NCI-H345 treated with DMSO at 0.1 percent for 48 hours (cell line): ENCODE results near the gene FRMD4A.

Experiments used
- DNase-seq: peaks from one replicate; lab custom pipeline; 2025; ENCODE audit not compliant: unreplicated experiment; lab: John Stamatoyannopoulos, UW

FRMD4A gene

DNA sequence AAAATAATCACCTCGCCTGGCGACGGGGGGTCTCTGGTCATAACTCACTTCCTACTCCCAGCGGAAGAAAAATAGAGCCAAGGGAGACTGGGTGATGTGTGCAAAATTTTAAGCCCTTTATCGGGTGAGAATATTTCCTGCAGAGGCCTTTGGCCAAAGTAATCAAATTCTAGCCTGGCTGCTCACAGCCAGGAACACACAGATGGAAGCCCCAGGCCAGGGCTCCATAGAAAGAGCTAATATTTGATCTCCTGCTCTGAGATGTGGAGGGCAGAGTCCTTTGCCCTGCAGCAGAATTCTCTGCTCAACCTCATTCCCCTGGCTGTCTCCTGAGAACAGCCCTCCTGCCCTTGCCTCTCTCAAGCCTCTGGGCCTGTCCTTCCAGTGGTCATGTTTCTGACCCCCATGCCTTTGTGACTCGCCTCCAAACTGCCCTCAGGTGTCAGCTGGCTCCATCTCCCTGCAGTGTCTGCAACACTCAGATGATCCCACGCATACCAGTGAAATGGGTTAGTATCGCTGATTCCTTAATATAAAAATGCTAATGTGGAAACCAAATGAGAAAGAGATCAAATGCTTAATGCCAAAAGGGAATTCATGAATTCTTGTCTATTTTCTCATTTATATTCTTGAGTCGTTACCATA lies 34.5 kb downstream of the FRMD4A start:
- DNase-seq = no peak

DNA sequence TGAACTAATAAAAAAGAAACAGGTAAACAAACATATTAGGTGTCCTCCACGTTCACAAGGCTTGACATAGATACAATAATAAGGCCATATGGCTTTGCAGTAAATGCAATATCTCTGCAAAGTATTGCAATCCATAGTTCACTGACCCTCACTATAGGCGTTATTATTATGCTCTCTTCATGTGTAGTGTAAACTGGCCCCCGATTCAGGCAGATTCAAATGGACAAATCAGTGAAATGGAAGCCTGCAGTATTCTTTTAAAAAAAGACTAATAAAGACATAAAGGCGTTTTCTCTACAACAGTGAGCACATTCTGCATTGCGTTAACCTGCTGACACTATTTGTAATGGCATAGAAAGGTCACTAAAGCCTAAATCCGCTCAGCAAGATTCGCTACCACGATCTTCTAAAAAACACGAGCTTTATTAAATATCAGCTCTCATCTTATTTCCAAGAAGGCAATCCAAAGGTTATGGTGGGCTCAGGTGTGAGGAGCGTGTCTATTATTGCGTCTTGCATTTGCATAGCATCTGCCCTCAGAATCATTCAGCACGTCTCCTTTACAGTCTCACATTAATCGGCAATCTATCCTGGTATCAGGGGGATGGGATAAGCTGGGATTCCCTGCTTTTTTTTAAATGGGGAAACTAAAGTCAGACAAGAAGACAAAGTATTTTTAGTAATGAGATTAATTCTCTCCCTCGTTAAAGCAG lies 36.2 kb downstream of the FRMD4A start:
- no peak for DNase-seq

DNA sequence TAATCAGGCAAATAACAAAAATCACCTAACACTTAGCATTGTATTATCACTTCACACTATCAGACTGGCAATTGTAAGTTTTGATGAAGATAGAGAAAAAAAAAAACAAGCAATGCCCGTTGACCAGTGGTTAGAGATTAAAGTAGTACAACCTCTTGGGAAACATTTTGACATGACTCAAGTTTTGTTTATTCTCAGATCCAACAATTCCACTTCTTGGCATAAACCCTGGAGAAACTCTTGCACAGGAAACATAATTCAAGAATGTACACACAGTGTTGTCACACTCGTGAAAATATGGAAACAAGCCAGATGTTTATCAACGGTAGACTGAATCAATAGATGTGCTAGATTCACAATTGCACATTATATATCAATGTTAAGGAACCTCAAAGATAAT lies 37.2 kb downstream of the FRMD4A start:
- DNase-seq = no peak

DNA sequence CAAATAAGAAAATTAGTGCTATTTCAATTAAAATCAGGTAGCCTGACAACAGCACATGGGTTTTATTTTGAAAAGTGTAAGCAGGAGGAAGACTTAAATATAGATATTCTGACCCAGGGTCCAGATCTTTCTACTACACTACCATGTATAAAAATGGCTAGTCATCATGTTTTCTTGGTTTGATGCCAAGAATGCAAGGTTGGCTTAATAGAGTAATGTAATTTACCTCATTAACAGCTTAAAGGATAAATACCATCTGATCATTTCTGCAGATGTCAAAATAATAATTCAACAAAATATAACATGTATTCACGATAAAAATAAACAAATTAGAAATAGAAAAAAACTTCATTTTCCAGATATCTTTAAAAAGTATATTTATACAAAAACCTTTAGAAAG lies 39.4 kb downstream of the FRMD4A start:
- DNase-seq = no peak

DNA sequence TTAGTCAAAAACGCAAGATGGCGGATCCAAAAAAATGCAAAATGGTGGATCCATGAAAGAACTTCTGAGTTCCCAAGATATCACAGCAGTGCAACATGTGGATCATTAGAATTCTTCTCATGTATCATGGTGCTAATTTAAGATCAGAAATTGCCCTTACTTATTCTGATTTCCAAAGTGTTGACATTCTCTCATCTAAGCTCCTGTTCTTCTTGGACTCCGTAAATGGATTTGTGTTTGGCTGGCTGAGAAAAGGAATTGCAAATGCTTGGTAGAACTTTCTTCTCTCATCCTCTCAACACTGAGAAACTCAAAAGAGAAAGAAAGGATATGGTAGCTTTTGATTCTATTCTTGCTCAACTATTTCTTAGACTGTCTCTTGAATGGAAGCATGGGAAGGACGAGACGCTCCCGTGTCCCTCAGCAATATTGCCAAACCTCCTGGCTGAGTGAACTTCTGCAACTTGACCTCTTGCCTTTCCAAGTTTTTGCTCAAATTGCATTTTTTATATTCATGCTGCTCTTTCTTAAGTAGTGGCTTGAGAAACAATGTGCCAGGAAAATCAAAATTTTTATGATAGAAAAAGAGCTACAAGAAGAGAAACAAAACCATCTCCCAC lies 44.7 kb downstream of the FRMD4A start:
- no peak for DNase-seq

DNA sequence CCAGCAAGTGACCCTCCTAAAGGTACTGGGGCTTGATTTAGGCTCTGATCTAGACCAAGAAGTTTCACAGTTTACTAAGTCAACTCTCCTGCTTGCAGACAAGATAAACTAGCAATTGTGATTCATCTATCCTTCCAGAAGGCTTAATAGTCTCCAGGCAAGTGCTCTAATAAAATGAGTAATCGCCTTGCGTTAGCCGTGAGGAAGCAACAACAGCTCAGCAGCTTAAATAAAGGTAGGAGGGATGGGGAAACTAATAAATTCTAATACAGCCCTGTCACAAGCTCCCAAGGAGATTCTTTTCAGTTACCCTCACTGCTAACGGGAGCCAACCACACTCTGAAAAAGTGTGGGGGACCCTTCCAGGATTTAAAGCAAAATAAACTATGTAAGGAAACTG lies 48.4 kb downstream of the FRMD4A start:
- DNase-seq = no peak

DNA sequence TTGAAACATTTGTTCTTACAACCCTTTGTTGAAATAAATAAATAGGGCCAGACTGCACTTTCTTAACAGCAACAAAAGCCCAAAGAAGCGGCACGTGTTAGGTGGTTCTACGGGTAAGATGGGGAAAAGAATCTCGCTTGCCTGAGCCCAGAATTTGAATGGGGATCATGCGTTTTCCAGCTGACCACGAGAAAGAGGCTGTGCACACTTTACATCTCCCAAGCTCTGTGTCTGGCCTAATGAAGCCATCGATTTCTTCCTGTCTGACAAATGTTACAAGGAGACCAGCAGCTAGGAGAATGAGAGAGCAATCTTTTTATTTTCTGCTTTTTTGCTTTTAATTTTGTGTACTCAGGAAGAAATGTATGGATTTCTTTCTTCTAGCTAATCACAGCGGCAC lies 52.2 kb downstream of the FRMD4A start:
- no peak for DNase-seq

DNA sequence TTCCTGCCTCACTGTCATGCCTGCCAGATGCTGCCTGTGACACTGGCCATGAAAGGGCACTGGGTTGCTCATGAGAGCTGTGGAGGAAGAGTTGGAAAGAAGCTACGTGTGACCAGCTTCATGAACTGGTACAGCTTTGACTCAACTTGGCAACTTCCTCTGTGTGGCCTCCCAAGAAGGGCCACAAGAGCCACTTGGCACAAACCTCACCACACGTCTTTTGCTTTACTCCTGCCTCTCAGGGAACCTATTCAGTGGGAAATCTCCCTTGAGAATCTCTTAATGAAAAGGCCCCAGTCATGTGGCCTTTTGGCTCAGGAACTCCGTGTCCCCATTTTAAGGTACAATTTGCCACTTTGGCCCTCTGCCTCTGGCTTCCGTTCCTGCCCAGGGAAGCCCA lies 54.5 kb downstream of the FRMD4A start:
- DNase-seq = no peak

DNA sequence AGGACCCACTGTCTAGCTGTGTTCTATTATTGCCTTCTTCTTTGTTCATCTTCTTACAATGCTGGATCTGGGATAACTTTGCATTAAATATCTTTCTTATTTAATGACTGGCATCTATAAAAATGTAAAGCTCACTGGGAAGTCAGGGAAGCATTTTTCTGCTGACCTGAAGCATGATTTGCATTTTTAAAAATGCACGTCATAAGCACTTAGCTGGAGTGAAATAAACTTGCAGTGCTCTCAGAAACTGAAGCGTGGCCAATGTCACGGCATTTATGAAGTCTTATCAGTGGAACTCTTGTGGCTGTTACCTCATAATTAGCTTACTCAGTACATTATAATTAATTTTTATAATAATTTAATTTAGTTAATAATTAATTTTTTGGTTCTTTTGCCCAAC lies 59.1 kb downstream of the FRMD4A start:
- no peak for DNase-seq

DNA sequence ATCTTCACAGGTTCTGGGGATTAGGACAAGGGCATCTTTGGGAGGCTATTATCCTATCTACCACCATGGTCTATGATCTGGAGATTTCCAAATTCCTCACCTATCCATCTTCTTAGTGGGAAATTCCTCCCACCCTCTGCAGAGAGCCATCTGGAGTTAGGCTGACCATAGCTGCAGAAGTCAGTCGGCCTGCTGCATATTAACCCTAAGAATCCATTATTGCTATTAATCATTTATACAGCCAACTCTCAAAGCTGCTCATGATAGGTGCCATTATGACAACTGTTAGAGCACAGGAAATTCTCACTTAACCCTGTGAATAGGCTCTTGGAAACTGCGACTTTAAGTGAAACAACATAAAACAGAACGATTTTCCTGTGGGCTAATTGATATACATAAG lies 60.4 kb downstream of the FRMD4A start:
- no peak for DNase-seq

DNA sequence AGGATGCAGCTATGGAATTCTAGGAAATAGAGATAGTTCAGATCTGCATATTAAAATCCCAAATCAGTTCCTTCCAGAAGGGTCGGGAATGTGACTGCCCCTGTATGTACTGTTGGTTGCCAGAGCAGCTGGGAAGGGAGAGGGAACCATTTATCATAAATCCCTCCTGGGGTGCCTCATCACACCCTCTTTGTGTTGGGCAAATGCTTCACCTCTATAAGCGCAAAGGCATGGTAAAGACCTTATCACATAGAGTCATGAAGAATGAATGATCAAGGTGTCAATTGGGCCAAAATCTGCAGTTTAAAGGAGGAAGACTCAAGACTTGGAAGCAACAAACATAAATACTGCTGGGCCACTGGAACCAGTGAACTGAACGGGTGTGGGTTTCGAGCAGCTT lies 65.0 kb downstream of the FRMD4A start:
- no peak for DNase-seq

DNA sequence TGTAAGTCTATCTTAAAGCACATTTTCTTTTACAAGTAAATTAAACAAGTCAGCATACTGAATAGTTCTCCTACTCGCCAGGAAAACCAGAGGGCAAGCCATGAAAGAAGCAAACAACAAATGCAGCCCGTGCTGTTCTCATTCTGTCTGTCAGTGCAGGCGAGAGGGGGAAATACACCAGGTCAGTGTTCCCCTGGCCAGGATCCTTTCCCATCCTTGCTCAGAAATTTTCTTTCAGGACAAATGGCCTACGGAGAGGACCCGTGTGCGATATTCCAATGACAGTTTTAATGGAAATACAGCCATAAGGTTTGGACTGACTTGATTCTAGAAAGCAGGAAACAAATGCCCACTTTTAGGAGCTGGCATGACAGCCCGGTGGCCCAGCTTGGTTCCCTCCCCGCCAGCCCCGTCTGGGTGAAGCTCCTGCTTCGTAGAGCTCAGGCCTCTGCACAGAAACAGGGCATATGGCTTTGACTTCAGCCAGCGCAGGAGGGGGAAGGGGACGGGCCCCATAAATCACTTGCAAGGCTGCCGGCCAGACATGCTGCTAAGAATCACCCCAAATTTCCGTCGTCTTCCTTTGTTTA lies 67.8 kb downstream of the FRMD4A start:
- DNase-seq = no peak

DNA sequence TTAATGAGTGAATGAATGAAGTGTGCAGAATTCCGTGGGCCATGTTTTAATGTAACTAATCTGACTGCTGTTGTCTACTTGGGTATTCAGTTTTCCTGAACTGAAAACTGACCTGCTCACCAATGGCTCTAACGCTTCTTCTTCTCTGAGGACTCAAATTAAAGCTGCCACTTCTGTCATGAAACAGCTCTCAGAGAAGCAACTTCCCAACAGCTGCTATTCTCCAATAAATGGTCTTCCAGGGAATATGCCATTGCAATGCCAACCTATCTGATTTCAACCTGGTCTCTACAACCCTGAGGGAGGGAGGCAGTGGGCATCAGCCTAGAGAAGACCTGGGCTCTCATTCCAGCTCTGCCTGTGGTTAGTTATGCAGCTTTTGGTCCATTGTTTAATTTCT lies 69.4 kb downstream of the FRMD4A start:
- DNase-seq = no peak

DNA sequence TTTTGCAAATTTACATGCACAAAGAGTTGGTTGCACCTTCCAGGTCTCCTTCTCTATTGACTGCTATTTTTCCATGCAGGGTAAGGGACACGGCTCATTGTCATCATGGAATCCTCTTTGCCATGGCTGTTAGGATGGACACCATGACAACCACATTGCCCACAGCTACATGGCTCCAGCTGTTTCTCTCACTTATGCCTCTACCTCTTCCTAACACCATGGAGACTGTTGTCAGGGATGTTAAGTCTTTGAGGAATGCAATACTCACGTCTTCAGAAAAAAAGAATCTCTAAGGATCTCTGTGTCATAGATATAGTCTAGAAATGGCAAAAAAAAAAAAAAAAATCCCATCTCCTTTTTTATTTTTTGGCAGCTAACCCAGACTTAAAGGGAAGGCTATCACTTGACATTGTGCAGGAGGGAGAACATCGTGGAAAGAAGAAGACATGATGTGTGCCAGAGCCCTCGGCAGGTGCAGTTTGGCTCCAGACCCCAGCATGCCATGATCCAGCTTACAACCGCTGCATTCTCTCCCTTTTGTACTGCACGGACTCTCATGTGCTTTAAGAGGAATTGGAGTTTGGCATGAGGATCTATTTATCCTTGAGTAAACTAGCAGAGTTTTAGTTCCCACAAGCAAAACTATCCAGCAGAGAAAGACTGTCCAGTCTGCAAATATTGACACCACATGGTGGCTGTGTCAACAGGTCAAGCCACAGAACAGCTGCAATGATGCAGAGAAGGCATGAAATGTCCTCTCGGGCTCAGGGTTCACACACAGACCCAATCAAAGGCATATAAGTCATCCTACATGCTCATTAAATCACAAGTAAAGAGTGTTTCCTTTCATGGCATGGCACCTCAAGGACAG lies 70.8 kb downstream of the FRMD4A start:
- DNase-seq = no peak

DNA sequence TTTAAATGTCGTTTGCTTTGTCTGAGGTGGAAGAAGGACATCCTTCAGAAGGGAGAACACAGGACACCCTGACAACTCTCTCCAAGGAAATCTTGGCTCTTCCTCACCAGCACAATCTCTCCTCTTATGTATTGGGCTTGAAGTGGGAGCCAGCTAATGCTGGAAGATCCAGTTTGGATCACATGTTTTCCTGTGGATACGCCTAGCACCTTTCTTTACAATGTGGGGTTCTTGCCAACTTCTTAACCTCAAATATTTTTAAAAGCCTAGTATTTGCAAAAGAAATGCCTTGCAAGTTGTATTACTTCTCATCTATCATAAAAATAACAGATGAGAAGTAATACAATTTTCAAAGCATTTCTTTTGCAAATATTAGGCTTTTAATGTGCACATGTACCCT lies 76.4 kb downstream of the FRMD4A start:
- DNase-seq = no peak

DNA sequence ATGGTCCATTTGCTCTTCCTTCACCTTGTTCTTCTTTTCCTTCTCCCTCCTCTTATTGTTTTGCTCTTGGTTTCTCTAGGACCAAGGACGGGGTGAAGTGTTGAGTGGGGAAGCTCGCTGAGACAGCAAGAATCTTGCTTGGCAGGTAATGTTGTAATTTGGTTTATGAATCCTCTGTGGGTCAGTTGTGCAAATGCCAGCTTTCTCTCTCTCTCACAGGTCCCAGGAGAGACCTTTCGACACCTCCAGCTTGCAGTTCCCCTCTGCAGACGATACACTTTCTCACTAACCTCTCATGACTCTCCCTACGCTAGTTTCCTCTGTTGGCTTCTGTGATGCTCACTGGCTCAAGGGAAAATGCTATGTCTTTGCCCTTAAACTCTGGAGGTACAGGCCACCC lies 77.0 kb downstream of the FRMD4A start:
- no peak for DNase-seq

DNA sequence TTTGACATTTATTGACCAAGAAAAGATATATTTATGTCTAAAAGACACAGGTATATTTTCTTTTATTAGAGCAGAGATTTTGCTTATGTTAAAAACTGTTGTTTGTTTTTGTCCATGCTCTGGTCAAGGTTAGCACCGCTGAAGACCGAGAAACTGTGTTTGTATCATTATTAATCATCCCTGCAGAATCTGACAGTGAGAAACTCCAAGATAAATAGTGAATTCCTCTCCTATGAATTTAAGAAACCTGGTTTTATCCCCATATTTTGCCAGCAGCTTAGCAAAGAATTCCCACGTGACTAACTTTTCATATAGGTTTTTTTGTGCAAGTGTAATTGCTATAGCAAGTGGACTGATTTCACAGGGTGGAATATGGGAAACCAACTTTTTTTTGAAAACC lies 77.6 kb downstream of the FRMD4A start:
- no peak for DNase-seq

DNA sequence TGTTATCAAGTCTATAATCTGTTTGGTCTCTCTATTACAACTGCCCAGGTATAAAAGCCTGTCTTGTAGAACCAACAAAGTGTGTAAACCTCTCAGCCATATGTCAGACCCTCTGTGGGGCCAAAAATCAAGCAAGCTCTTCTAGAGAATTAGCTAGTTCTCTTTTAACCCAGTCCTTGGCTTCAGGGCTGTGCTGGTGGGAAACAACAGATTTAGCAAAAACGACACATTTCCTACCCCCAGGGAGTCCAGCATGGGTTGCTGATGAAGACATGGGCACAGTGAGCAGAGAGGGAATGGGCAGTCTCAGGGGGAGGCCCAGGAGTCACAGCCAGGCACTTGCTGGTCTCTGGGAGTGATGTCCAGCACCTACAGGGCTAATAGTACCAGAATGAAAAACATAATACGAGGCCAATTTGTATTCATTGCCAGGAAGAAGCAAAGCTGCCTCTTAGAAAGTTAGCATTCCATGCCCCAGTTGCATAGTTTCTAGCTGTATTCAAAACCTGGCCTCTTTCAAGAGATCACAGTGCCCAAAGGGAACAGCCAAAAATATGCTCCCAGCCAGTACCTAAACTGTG lies 80.1 kb downstream of the FRMD4A start:
- no peak for DNase-seq

DNA sequence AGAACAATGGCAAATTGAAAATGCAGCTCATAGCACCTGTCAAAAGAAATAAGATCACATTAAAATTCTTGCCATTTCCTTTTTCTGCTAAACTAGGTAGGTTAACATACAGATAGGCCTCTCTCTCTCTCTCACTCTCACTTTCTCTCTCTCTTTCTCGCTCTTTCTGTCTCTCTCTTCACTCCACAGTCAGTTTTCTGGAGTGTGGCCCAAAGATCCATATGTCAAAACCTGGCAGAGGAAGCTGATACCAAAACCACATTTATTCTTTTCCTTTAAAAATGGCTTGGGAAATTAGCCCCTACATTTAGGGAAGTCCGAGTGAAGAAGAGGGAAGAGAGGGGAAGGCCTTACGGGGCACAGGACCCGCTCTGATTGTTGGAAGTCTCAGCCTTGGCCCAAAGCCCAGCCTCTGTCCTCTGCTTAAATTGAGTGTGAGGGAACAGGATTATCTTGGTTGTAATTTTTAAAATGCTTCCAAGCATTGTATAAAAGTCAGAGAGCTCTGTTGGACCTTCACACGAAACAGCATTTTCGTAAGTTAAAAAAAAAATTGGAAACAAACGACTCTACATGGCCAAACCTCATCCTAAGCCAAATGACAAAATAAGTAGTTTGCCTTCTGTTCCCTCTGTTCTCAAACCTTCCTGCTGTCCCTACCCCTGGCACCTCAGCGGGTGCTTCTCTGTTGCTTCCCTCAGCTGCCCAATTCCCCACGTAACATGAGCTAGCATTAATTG lies 83.2 kb downstream of the FRMD4A start:
- DNase-seq = no peak

DNA sequence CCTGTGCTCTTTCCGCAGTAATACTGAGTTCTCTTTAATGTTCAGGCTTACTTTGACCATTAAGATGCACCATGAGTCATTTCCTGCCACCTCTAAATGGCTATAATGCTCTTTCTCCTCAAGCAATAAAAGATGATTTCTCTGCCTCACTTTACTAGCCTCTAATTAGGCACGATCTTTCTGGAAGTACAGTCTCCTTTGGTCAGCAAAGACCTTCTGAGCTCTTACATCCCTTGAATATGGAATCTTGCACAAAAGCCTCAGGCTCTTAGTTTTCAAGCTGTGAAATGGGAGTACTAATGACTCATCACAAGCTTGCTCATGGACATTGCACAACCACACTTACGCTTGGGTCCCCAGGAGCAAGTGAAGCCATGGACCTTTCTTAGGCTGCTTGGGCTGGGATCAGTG lies 85.9 kb downstream of the FRMD4A start:
- DNase-seq = no peak
